Measurements from ENCODE around the gene MBD3. TPM values are rescaled to one million over a fixed set of nuclear protein-coding genes. Genes with fewer than 3 reads are reported as not detected.

Gene MBD3
- total RNA-seq, 4 donors from 2014 or later: 53.8 to 75.9 (median 64.5) TPM

- H3K9me3 ChIP-seq: no peaks in the 10 kb centered on the region
- DNase-seq: no peak
- no peaks in the 10 kb centered on the region for H3K4me1 ChIP-seq
- TF ChIP-seq POLR2A (IDR thresholded peaks at IDR 0.05): no peak
- no peak for TF ChIP-seq CTCF (IDR thresholded peaks at IDR 0.05)
- peak overlapping the region; percentile 66 to 97 for H3K4me3 ChIP-seq
- peak overlapping the region in 1 of 2 donors; percentile 100 for H3K27ac ChIP-seq
- no peaks in the 10 kb centered on the region for H3K36me3 ChIP-seq
- intact Hi-C loops (cut with DNase I; ENCODE audit: low total_unique reads): no loop called here
- no peaks in the 10 kb centered on the region for H3K27me3 ChIP-seq
Measured at GRCh38 chr19:1590641-1591397, 1.8 kb downstream of the MBD3 start.

DNA sequence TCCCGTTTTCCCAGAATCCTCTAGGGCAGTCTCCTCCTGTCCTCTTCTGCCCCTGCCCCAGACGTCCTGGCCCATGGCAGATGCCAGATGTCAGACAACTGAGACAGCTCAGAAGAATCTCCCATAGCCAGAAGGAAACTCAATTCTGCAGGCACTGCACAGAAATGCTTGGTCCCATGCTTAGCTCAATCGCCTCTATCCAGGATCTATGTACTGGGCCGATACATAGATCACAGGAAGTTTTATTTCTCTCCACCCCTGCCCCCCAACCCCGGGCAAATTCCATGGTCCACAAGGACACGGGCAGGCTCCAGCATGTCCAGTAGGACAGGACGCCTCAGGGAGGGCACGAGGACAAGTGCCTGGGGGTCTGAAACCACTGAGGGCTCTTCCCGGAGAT, 4.8 kb downstream of the MBD3 start:
- Histone ChIP-seq H3K27me3 (no peaks in the 10 kb centered on the region), H3K27ac (no peak overlapping the region), H3K4me3 (no peak overlapping the region), H3K36me3 (no peaks in the 10 kb centered on the region), H3K9me3 (no peaks in the 10 kb centered on the region), H3K4me1 (peaks cover 0 to 5% of the 10 kb centered on the region in 2 donors)
- DNase-seq: no peak
- intact Hi-C loops (cut with DNase I; ENCODE audit: low total_unique reads): no loop called here
- TF ChIP-seq CTCF (IDR thresholded peaks at IDR 0.05) (no peak), POLR2A (IDR thresholded peaks at IDR 0.05) (no peak)

GRCh38 chr19:1585243-1585580, 7.5 kb downstream of the MBD3 start:
- Histone ChIP-seq H3K9me3 (no peaks in the 10 kb centered on the region), H3K4me1 (peaks cover 0 to 5% of the 10 kb centered on the region in 2 donors), H3K4me3 (no peak overlapping the region), H3K27me3 (no peaks in the 10 kb centered on the region), H3K36me3 (no peaks in the 10 kb centered on the region), H3K27ac (no peak overlapping the region)
- DNase-seq: no peak
- TF ChIP-seq CTCF (IDR thresholded peaks at IDR 0.05): no peak
- TF ChIP-seq POLR2A (IDR thresholded peaks at IDR 0.05): no peak
- intact Hi-C loops (cut with DNase I; ENCODE audit: low total_unique reads): no loop called here

DNA sequence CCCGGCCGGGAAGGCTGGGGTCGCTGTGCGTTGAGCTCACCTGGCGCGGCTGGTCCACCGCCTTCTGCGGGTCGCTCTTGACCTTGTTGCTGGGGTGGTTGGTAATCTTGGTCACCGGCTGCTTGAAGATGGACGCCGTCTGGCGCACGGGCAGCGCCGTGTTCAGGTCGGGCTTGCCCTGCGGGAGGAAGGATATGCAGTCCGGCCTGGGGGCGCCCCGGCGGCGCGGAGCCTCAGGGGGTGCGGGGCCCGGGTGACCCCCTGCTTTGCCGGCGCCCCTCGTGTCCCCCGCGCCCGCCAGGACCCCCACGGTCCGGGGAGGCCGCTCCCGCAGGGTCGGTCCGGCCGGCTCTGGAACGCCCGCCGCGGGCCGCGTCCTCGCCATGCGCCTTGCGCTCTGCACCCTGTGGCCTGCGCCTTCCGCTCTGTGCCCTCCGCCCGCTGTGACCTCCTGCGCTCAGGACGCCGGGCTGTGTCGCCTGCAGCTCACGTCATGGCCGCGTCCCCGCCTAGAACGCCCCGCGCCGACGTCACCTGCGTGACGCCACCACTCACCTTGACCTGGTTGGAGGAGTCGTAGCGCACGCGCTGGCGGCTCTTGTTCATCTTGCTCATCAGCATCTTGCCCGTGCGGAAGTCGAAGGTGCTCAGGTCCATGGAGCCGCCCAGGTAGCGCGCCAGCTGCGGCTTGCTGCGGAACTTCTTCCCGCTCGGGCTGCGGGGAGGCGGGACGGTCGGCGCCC, 8.0 kb downstream of the MBD3 start:
- no peaks in the 10 kb centered on the region for H3K36me3 ChIP-seq
- no peak for DNase-seq
- TF ChIP-seq CTCF (IDR thresholded peaks at IDR 0.05): no peak
- no peak for TF ChIP-seq POLR2A (IDR thresholded peaks at IDR 0.05)
- H3K4me1 ChIP-seq: peaks cover 0 to 5% of the 10 kb centered on the region in 2 donors
- no peak overlapping the region for H3K4me3 ChIP-seq
- no peak overlapping the region for H3K27ac ChIP-seq
- intact Hi-C loops (cut with DNase I; ENCODE audit: low total_unique reads): no loop called here
- no peaks in the 10 kb centered on the region for H3K9me3 ChIP-seq
- no peaks in the 10 kb centered on the region for H3K27me3 ChIP-seq

DNA sequence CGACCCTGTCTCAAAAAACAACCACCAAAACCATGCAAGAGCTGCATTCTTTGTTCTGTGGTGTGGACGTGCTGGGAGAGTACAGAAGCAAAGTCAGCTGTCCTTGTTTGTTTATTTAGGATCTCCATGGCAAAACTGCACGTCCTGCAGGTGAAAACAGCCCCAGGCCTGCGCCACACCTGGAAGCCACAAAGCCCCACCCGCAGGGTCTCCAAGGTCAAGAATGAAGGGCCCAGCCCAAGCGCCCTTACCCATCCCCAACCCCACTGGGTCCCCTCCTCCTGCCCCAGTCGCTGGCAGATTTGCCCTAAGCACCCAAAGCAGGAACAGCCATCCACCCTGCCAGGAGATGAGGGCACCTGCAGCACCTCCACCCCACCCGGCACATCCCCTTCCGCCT, 10.5 kb downstream of the MBD3 start:
- no peaks in the 10 kb centered on the region for H3K27me3 ChIP-seq
- TF ChIP-seq CTCF (IDR thresholded peaks at IDR 0.05) (no peak), POLR2A (IDR thresholded peaks at IDR 0.05) (no peak)
- no peaks in the 10 kb centered on the region for H3K9me3 ChIP-seq
- peaks cover 0 to 5% of the 10 kb centered on the region in 2 donors for H3K4me1 ChIP-seq
- intact Hi-C loops (cut with DNase I; ENCODE audit: low total_unique reads): no loop called here
- no peak for DNase-seq
- H3K36me3 ChIP-seq: no peaks in the 10 kb centered on the region
- no peak overlapping the region for H3K4me3 ChIP-seq
- no peak overlapping the region for H3K27ac ChIP-seq

Measured in uterus (tissue), 4 donors.